GM12801 (cell line): Measurements from ENCODE around the gene NRIP1.

ENCODE experiments used
- CTCF ChIP-seq: IDR thresholded peaks from one replicate; pipeline ENCODE4 v1.5.1; 2011; ENCODE audit warnings: control low read depth; ENCODE audit not compliant: insufficient read length; ENCODE audit errors: extremely low read depth

Gene NRIP1

GRCh38 chr21:14964621-14965020 is 100.2 kb downstream of the NRIP1 start:
- TF ChIP-seq CTCF, result no peak

- no peak for TF ChIP-seq CTCF
These were observed 102.6 kb downstream of the NRIP1 start for GRCh38 chr21:14962217-14962616.

GRCh38 chr21:14961502-14961901 is 103.3 kb downstream of the NRIP1 start:
- no peak for TF ChIP-seq CTCF

GRCh38 chr21:14959343-14959742 is 105.5 kb downstream of the NRIP1 start:
- no peak for TF ChIP-seq CTCF

- no peak for TF ChIP-seq CTCF
These were observed 107.0 kb downstream of the NRIP1 start for GRCh38 chr21:14957836-14958235.

- no peak for TF ChIP-seq CTCF
These were observed 108.0 kb downstream of the NRIP1 start for GRCh38 chr21:14956807-14957206.

- no peak for TF ChIP-seq CTCF
These were observed 108.8 kb downstream of the NRIP1 start for GRCh38 chr21:14955936-14956520.
